Measurements from ENCODE around the gene CNDP2.

The CNDP2 gene

GRCh38 chr18:74534150-74534969, 38.2 kb downstream of the CNDP2 start, which contains the start of gene CNDP1:
Gene CNDP1 (plus strand): TSS chr18:74534500. CDS start chr18:74534668, 168 bp downstream.
- H3K4me1 ChIP-seq, result no peaks in the 10 kb centered on the region
- no peak within 1 kb of the TSS for H3K4me3 ChIP-seq
- no peaks in the 10 kb centered on the region for H3K9me3 ChIP-seq
- no peaks in the 10 kb centered on the region for H3K27me3 ChIP-seq (ENCODE audit: low read depth)
- in situ Hi-C loops (cut with MboI; ENCODE audit: low sequenced_read_pairs), result no loop called here
- DNase-seq (ENCODE audit: low spot score in 2 of 2), result no peak
- no peaks in the 10 kb centered on the region for H3K36me3 ChIP-seq (replicated peaks)

- DNase-seq (ENCODE audit: low spot score in 2 of 2), result no peak
- no peaks in the 10 kb centered on the region for H3K27me3 ChIP-seq (ENCODE audit: low read depth)
- H3K4me1 ChIP-seq, result no peaks in the 10 kb centered on the region
- H3K9me3 ChIP-seq, result no peaks in the 10 kb centered on the region
- H3K4me3 ChIP-seq, result no peak overlapping the region
- in situ Hi-C loops (cut with MboI; ENCODE audit: low sequenced_read_pairs), result no loop called here
- H3K36me3 ChIP-seq (replicated peaks), result no peaks in the 10 kb centered on the region
Measured at GRCh38 chr18:74534981-74535649, 39.0 kb downstream of the CNDP2 start.

- Histone ChIP-seq H3K9me3 (no peaks in the 10 kb centered on the region), H3K27me3 (ENCODE audit: low read depth) (no peaks in the 10 kb centered on the region), H3K4me1 (no peaks in the 10 kb centered on the region), H3K36me3 (replicated peaks) (no peaks in the 10 kb centered on the region), H3K4me3 (no peak overlapping the region)
- no peak for DNase-seq (ENCODE audit: low spot score in 2 of 2)
- in situ Hi-C loops (cut with MboI; ENCODE audit: low sequenced_read_pairs), result no loop called here
Measured at GRCh38 chr18:74539289-74539688, 43.1 kb downstream of the CNDP2 start.

- in situ Hi-C loops (cut with MboI; ENCODE audit: low sequenced_read_pairs), result no loop called here
- DNase-seq (ENCODE audit: low spot score in 2 of 2), result no peak
- Histone ChIP-seq H3K36me3 (replicated peaks) (no peaks in the 10 kb centered on the region), H3K4me3 (no peak overlapping the region), H3K4me1 (no peaks in the 10 kb centered on the region), H3K27me3 (ENCODE audit: low read depth) (no peaks in the 10 kb centered on the region), H3K9me3 (no peaks in the 10 kb centered on the region)
Measured at GRCh38 chr18:74540652-74541421, 44.7 kb downstream of the CNDP2 start.

- Histone ChIP-seq H3K36me3 (replicated peaks) (no peaks in the 10 kb centered on the region), H3K27me3 (ENCODE audit: low read depth) (no peaks in the 10 kb centered on the region), H3K4me1 (no peaks in the 10 kb centered on the region), H3K4me3 (no peak overlapping the region), H3K9me3 (no peaks in the 10 kb centered on the region)
- in situ Hi-C loops (cut with MboI; ENCODE audit: low sequenced_read_pairs), result no loop called here
- DNase-seq (ENCODE audit: low spot score in 2 of 2), result no peak
Measured at GRCh38 chr18:74541703-74542555, 45.8 kb downstream of the CNDP2 start.

GRCh38 chr18:74544898-74545297, 48.7 kb downstream of the CNDP2 start:
- in situ Hi-C loops (cut with MboI; ENCODE audit: low sequenced_read_pairs), result no loop called here
- Histone ChIP-seq H3K9me3 (0 out of 2 replicates have a peak, but pooled peaks cover 5% of the 10 kb centered on the region), H3K4me1 (no peaks in the 10 kb centered on the region), H3K27me3 (ENCODE audit: low read depth) (no peaks in the 10 kb centered on the region), H3K4me3 (no peak overlapping the region), H3K36me3 (replicated peaks) (no peaks in the 10 kb centered on the region)
- DNase-seq (ENCODE audit: low spot score in 2 of 2), result no peak

GRCh38 chr18:74546007-74546406, 49.8 kb downstream of the CNDP2 start:
- Histone ChIP-seq H3K4me1 (no peaks in the 10 kb centered on the region), H3K4me3 (no peak overlapping the region), H3K36me3 (replicated peaks) (no peaks in the 10 kb centered on the region), H3K9me3 (0 out of 2 replicates have a peak, but pooled peaks cover 5% of the 10 kb centered on the region), H3K27me3 (ENCODE audit: low read depth) (no peaks in the 10 kb centered on the region)
- no peak for DNase-seq (ENCODE audit: low spot score in 2 of 2)
- in situ Hi-C loops (cut with MboI; ENCODE audit: low sequenced_read_pairs), result no loop called here

- no peaks in the 10 kb centered on the region for H3K36me3 ChIP-seq (replicated peaks)
- DNase-seq (ENCODE audit: low spot score in 2 of 2), result no peak
- no peaks in the 10 kb centered on the region for H3K4me1 ChIP-seq
- in situ Hi-C loops (cut with MboI; ENCODE audit: low sequenced_read_pairs), result no loop called here
- no peak overlapping the region for H3K4me3 ChIP-seq
- no peaks in the 10 kb centered on the region for H3K27me3 ChIP-seq (ENCODE audit: low read depth)
- 0 out of 2 replicates have a peak, but pooled peaks cover 5% of the 10 kb centered on the region for H3K9me3 ChIP-seq
Measured at GRCh38 chr18:74546751-74547530, 50.8 kb downstream of the CNDP2 start.

GRCh38 chr18:74547860-74548259, 51.7 kb downstream of the CNDP2 start:
- no peak for DNase-seq (ENCODE audit: low spot score in 2 of 2)
- Histone ChIP-seq H3K4me1 (no peaks in the 10 kb centered on the region), H3K4me3 (no peak overlapping the region), H3K36me3 (replicated peaks) (no peaks in the 10 kb centered on the region), H3K9me3 (0 out of 2 replicates have a peak, but pooled peaks cover 5% of the 10 kb centered on the region), H3K27me3 (ENCODE audit: low read depth) (no peaks in the 10 kb centered on the region)
- in situ Hi-C loops (cut with MboI; ENCODE audit: low sequenced_read_pairs), result no loop called here

GRCh38 chr18:74549591-74550104, 53.5 kb downstream of the CNDP2 start:
- Histone ChIP-seq H3K4me1 (no peaks in the 10 kb centered on the region), H3K4me3 (no peak overlapping the region), H3K27me3 (ENCODE audit: low read depth) (no peaks in the 10 kb centered on the region), H3K36me3 (replicated peaks) (no peaks in the 10 kb centered on the region), H3K9me3 (0 out of 2 replicates have a peak, but pooled peaks cover 5% of the 10 kb centered on the region)
- in situ Hi-C loops (cut with MboI; ENCODE audit: low sequenced_read_pairs), result loop anchor here (5.0 kb wide), 1 partner anchor 352 kb away; no protein-coding TSS in a partner anchor
- DNase-seq (ENCODE audit: low spot score in 2 of 2), result no peak

- in situ Hi-C loops (cut with MboI; ENCODE audit: low sequenced_read_pairs), result loop anchor here (5.0 kb wide), 1 partner anchor 354 kb away; no protein-coding TSS in a partner anchor
- 0 out of 2 replicates have a peak, but pooled peaks cover 5% of the 10 kb centered on the region for H3K9me3 ChIP-seq
- no peaks in the 10 kb centered on the region for H3K27me3 ChIP-seq (ENCODE audit: low read depth)
- no peak for DNase-seq (ENCODE audit: low spot score in 2 of 2)
- no peak overlapping the region for H3K4me3 ChIP-seq
- no peaks in the 10 kb centered on the region for H3K4me1 ChIP-seq
- H3K36me3 ChIP-seq (replicated peaks), result no peaks in the 10 kb centered on the region
Measured at GRCh38 chr18:74550886-74551285, 54.7 kb downstream of the CNDP2 start.

- H3K36me3 ChIP-seq (replicated peaks), result no peaks in the 10 kb centered on the region
- no peak overlapping the region for H3K4me3 ChIP-seq
- DNase-seq (ENCODE audit: low spot score in 2 of 2), result no peak
- 0 out of 2 replicates have a peak, but pooled peaks cover 5% of the 10 kb centered on the region for H3K9me3 ChIP-seq
- H3K27me3 ChIP-seq (ENCODE audit: low read depth), result no peaks in the 10 kb centered on the region
- in situ Hi-C loops (cut with MboI; ENCODE audit: low sequenced_read_pairs), result loop anchor here (5.0 kb wide), 1 partner anchor 354 kb away; no protein-coding TSS in a partner anchor
- no peaks in the 10 kb centered on the region for H3K4me1 ChIP-seq
Measured at GRCh38 chr18:74551452-74551851, 55.3 kb downstream of the CNDP2 start.

Data from HAP-1 (cell line).